ENCODE measurements around the gene EFHC2. TPM values are rescaled to one million over a fixed set of nuclear protein-coding genes. Genes with fewer than 3 reads are reported as not detected.

Gene EFHC2
- polyA plus RNA-seq, 1 donor from 2014 or later: 0.22 TPM

- Histone ChIP-seq H3F3A (ENCODE audit: insufficient read depth, low read length, poor library complexity, severe bottlenecking) (no peaks in the 10 kb centered on the region), H3K27me3 (ENCODE audit: insufficient read depth, low read depth, low read length) (no peaks in the 10 kb centered on the region), H2AFZ (ENCODE audit: low read depth, low read length) (no peak overlapping the region), H3K79me2 (replicated peaks; ENCODE audit: insufficient read depth, low read length) (no peaks in the 10 kb centered on the region), H3K27ac (ENCODE audit: low read length) (peak overlapping the region; percentile 95), H3K4me3 (ENCODE audit: low read length) (no peak overlapping the region), H3K9ac (ENCODE audit: low read length) (no peak overlapping the region), H3K4me2 (ENCODE audit: low read length) (no peak overlapping the region), H3K36me3 (ENCODE audit: insufficient read depth, low read length) (no peaks in the 10 kb centered on the region), H3K9me2 (ENCODE audit: insufficient read depth, low read length) (no peaks in the 10 kb centered on the region), H4K20me1 (ENCODE audit: insufficient read depth) (no peaks in the 10 kb centered on the region), H3K9me3 (ENCODE audit: low read length) (no peaks in the 10 kb centered on the region)
- TF ChIP-seq EZH2 (IDR thresholded peaks at IDR 0.05; ENCODE audit: borderline replicate concordance, insufficient read depth, low read length, poor library complexity, severe bottlenecking) (no peak), EP300 (conservative IDR thresholded peaks at IDR 0.05; ENCODE audit: poor library complexity, severe bottlenecking) (no peak), REST (IDR thresholded peaks at IDR 0.05; ENCODE audit: borderline replicate concordance) (no peak), MXI1 (conservative IDR thresholded peaks at IDR 0.05; ENCODE audit: poor library complexity, severe bottlenecking) (no peak), CTCF (IDR thresholded peaks at IDR 0.05; ENCODE audit: poor library complexity, severe bottlenecking) (no peak), TAF1 (IDR thresholded peaks at IDR 0.05; ENCODE audit: low read depth) (no peak), RAD21 (conservative IDR thresholded peaks at IDR 0.05) (no peak), SMC3 (conservative IDR thresholded peaks at IDR 0.05; ENCODE audit: poor library complexity) (no peak), POLR2AphosphoS5 (IDR thresholded peaks at IDR 0.05) (no peak)
Observed at GRCh38 chrX:44156726-44157125, 186.7 kb downstream of the EFHC2 start.

- Histone ChIP-seq H3F3A (ENCODE audit: insufficient read depth, low read length, poor library complexity, severe bottlenecking) (no peaks in the 10 kb centered on the region), H4K20me1 (ENCODE audit: insufficient read depth) (no peaks in the 10 kb centered on the region), H3K9me2 (ENCODE audit: insufficient read depth, low read length) (no peaks in the 10 kb centered on the region), H3K27me3 (ENCODE audit: insufficient read depth, low read depth, low read length) (no peaks in the 10 kb centered on the region), H3K4me3 (ENCODE audit: low read length) (no peak overlapping the region), H3K4me2 (ENCODE audit: low read length) (no peak overlapping the region), H3K27ac (ENCODE audit: low read length) (peak overlapping the region; percentile 95), H2AFZ (ENCODE audit: low read depth, low read length) (no peak overlapping the region), H3K9ac (ENCODE audit: low read length) (peak overlapping the region; percentile 56), H3K9me3 (ENCODE audit: low read length) (no peaks in the 10 kb centered on the region), H3K36me3 (ENCODE audit: insufficient read depth, low read length) (no peaks in the 10 kb centered on the region), H3K79me2 (replicated peaks; ENCODE audit: insufficient read depth, low read length) (no peaks in the 10 kb centered on the region)
- TF ChIP-seq REST (IDR thresholded peaks at IDR 0.05; ENCODE audit: borderline replicate concordance) (peak; percentile 44), POLR2AphosphoS5 (IDR thresholded peaks at IDR 0.05) (peak; percentile 66), MXI1 (conservative IDR thresholded peaks at IDR 0.05; ENCODE audit: poor library complexity, severe bottlenecking) (no peak), EP300 (conservative IDR thresholded peaks at IDR 0.05; ENCODE audit: poor library complexity, severe bottlenecking) (peak; percentile 93)
Observed at GRCh38 chrX:44155126-44155525, 188.3 kb downstream of the EFHC2 start.
